HG03457 (cell line): ENCODE measurements around the gene RASGEF1C.
"Not testable (repeated sequence)": the region's sequence is repeated elsewhere in the genome, so short reads cannot be mapped to it uniquely, and the experiment has no call there.

Source experiments
- ATAC-seq: cut with Tn5 transposase; IDR thresholded peaks from one replicate; pipeline ENCODE4 v1.9.1; 2021; ENCODE audit warnings: moderate number of reproducible peaks; ENCODE audit not compliant: unreplicated experiment

Gene RASGEF1C

GRCh38 chr5:180104168-180104530, 104.9 kb downstream of the RASGEF1C start:
- no peak for ATAC-seq

GRCh38 chr5:180103487-180104167, 105.4 kb downstream of the RASGEF1C start:
- ATAC-seq: no peak

- no peak for ATAC-seq
These were observed 106.4 kb downstream of the RASGEF1C start for GRCh38 chr5:180102636-180103035.

- ATAC-seq: no peak
These were observed 107.4 kb downstream of the RASGEF1C start for GRCh38 chr5:180101451-180102105.

- ATAC-seq: no peak
These were observed 108.2 kb downstream of the RASGEF1C start for GRCh38 chr5:180100621-180101450.

GRCh38 chr5:180099733-180100611, 109.0 kb downstream of the RASGEF1C start:
- ATAC-seq: no peak

GRCh38 chr5:180098991-180099732, 109.8 kb downstream of the RASGEF1C start:
- no peak for ATAC-seq

- ATAC-seq: no peak
These were observed 110.5 kb downstream of the RASGEF1C start for GRCh38 chr5:180098526-180098925.

GRCh38 chr5:180097926-180098325, 111.1 kb downstream of the RASGEF1C start:
- no peak for ATAC-seq

GRCh38 chr5:180097163-180097894, 111.7 kb downstream of the RASGEF1C start:
- ATAC-seq: no peak

- no peak for ATAC-seq
These were observed 112.4 kb downstream of the RASGEF1C start for GRCh38 chr5:180096616-180097015.

- no peak for ATAC-seq
These were observed 113.5 kb downstream of the RASGEF1C start for GRCh38 chr5:180095545-180095944.

- no peak for ATAC-seq
These were observed 115.2 kb downstream of the RASGEF1C start for GRCh38 chr5:180093651-180094382.

- ATAC-seq: no peak
These were observed 115.8 kb downstream of the RASGEF1C start for GRCh38 chr5:180093241-180093640.

GRCh38 chr5:180090769-180091546, 118.1 kb downstream of the RASGEF1C start:
- no peak for ATAC-seq

- no peak for ATAC-seq
These were observed 118.8 kb downstream of the RASGEF1C start for GRCh38 chr5:180090098-180090768.

- not testable (repeated sequence) for ATAC-seq
These were observed 119.4 kb downstream of the RASGEF1C start for GRCh38 chr5:180089628-180090027.
